GM21515 (cell line): ENCODE measurements around the gene RAB7B.
"Not testable (repeated sequence)": the region's sequence is repeated elsewhere in the genome, so short reads cannot be mapped to it uniquely, and the experiment has no call there.

ENCODE experiments used
- ATAC-seq: cut with Tn5 transposase; IDR thresholded peaks from one replicate; pipeline ENCODE4 v1.9.1; 2021; ENCODE audit not compliant: unreplicated experiment

Gene RAB7B, protein sequence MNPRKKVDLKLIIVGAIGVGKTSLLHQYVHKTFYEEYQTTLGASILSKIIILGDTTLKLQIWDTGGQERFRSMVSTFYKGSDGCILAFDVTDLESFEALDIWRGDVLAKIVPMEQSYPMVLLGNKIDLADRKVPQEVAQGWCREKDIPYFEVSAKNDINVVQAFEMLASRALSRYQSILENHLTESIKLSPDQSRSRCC

GRCh38 chr1:206002871-206003801, at the start of gene RAB7B:
TSS of gene RAB7B (minus strand) at chr1:206003395. CDS start at chr1:205994135, 9,260 bp downstream.
- no peak for ATAC-seq

DNA sequence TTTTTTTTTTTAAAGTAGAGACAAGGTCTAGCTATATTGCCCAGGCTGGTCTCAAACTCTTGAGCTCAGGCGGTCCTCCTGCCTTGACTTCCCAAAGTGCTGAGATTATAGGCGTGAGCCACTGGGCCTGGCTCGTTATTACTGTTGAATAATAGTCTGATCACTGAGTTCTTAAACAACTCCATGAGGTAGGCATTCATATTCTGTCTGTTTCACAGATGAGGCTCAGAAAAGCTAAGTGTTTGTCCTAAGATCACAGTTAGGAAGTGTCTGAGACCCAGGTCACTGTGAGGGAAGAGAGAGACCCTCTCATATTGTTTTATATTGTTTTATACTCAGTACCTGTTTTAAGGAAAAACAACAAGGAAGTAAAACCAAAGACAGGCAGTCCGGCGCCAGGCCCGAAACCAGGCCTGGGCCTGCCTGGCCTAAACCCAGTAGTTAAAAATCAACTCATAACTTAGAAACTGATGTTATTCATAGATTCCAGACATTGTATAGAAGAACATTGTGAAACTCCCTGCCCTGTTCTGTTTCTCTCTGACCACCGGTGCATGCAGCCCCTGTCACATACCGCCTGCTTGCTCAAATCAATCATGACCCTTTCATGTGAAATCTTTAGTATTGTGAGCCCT, 49.2 kb upstream of the RAB7B start:
- not testable (repeated sequence) for ATAC-seq

DNA sequence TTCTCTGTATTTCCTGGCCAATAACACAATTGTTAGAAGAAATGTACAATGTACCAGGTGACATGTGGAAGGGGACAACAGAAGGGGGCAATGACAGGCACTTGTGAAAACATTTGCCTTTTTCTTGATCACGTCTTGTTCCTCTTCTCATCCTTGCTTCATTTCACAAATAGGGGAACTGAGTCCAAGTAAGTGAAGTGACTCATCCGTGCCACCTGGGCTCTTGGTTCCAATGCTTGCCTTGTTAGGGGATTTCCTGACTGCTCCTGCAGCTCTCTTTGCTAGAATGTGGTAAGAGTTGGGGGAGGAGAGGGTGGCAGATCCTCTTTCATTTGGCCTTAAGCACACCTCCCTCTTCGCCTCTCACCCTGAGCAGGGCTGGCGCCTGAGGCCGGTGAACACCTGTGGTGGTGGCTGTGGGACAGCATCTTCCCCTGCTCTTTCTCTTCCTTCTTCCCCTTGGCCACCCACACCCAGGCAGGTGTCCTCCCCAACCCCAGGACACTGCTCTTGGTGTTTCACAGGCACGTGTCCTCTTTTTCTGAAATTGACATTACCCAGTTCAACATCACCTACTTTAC, 47.5 kb upstream of the RAB7B start:
- ATAC-seq = peak; percentile 82

DNA sequence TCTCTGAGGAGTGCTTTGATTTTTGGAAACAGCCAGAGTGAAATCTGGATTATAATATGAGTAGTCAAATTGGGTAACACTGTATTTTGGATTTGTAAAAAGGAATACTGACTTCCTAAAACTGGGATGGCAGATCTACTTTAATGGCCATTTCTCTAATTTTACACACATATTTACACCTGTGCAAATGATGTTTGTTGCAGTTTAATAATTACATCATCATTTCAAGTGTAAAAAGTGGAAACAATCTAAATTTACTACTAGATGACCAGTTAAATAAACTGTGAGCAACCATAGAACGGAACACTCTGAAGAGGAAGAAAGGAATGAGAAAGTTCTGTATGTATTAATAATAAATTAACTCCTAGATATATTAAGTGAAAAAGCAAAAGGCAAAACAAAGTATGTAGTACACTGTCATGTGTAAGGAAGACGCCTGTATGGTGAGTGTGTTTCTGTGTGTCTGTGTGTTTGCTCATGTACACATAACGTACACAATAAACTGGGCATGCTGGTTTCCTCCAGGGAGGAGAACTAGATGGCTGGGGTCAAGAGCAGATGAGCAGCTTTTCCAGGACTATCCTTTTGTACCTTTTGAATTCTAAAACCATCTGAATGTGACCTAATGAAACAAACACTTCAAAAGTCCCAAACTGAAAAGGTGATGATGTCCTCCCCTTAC, 46.9 kb upstream of the RAB7B start:
- no peak for ATAC-seq

GRCh38 chr1:206049293-206049692, 46.1 kb upstream of the RAB7B start:
- ATAC-seq = peak; percentile 38

DNA sequence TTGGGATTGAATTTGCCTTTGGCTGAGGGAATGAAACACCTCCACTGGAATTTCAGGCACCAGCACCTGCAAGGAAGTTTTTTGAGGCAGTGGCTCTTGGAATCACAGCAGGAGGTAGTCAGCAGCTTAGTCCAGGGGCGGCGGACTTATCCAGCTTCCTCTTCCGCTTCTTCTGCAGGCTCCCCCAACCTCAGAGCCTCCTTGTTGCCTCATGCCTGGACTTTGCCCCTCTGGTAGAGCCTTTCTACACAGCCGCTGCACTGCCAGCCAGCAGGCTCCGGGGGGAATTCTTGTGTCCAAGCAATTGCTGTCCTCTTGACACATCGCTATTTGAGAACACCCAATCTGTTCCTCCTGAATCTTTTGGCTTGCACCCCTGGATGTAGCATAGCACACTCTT, 45.4 kb upstream of the RAB7B start:
- no peak for ATAC-seq

GRCh38 chr1:206047271-206047670, 44.1 kb upstream of the RAB7B start:
- ATAC-seq = no peak

- no peak for ATAC-seq
These were observed 38.4 kb upstream of the RAB7B start for GRCh38 chr1:206041640-206042039.

DNA sequence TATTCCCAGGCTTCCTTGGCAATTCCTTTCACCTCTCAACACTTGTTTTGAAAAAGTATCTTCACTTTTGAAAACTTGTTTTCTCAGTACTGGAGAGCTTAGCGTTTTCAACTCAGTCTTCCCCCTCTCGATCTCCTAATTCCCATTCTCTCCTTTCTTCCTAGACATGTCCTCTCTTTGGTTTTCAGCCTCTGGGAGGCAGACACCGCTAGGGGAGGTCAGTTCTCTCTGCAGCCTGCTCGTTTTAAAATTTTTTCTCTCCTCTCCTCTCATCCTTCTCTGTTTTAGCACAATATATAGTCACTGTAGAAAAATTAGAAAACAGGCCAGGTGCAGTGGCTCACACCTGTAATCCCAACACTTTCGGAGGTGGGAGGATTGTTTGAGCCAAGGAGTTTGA, 37.1 kb upstream of the RAB7B start:
- no peak for ATAC-seq

DNA sequence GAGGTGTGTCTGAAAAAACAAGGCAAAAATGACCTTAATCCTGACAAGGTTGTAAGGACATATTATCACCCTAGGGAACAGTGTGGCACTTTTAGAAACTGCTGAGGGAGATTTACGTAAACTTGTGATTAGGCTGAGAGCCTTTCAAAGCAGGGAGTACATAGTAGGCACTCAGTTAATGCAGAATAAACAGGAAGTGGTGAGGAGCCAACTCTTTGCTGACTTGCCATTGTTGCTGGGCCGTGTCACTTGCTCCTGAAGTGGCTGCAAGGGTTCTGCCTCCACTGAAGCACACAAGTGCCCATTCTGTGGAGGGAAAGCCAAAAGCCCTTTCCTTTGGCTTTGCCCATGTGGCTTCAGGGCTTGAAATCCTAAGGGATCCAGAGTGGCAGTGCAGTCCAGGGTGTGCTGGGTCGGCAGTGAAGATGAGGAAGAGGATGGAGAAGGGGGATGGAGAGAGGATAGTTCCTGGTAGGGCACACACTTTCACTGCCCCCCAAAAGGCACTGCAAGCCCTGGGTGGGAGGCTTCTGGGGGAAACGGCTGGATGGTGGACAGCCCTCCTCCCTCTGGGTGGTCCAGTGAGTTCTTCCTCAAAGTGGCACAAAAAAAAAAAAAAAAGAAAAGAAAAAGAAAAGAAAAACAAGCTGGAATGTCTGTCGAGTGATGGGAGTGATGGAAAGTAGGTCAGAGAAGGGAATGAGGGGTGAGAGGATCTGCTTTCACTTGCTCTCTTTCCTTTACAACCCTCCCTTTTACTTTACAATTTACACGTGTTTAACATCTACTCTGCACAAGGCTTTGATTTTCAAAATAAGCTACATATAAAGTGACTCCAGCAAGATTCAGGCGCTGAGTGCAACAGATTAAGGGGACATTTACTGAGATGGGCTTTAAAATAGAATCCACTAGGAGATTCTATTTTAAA, 36.1 kb upstream of the RAB7B start:
- ATAC-seq = no peak

- ATAC-seq = no peak
These were observed 34.4 kb upstream of the RAB7B start for GRCh38 chr1:206037581-206037980.

GRCh38 chr1:206036663-206037455, 33.7 kb upstream of the RAB7B start:
- no peak for ATAC-seq

DNA sequence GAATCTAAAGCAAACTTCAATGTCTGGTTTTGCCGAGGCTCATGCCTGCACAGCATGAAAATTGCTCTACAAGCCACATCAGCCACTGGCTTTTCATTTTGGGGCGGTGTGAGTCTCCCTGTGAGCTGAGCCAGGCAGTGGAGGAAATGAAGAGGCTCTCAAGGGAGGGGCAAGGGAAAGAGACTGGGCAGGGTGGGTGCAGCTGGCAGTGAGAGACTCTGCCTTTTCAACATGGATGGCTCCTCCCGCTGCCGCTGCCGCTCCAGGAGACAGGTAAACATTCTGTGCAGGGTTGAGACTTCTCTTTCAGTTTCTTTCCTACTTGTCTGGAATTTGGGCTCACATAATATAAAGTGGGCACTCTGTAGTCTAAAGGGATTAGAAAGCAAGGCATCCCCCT, 31.8 kb upstream of the RAB7B start:
- no peak for ATAC-seq

DNA sequence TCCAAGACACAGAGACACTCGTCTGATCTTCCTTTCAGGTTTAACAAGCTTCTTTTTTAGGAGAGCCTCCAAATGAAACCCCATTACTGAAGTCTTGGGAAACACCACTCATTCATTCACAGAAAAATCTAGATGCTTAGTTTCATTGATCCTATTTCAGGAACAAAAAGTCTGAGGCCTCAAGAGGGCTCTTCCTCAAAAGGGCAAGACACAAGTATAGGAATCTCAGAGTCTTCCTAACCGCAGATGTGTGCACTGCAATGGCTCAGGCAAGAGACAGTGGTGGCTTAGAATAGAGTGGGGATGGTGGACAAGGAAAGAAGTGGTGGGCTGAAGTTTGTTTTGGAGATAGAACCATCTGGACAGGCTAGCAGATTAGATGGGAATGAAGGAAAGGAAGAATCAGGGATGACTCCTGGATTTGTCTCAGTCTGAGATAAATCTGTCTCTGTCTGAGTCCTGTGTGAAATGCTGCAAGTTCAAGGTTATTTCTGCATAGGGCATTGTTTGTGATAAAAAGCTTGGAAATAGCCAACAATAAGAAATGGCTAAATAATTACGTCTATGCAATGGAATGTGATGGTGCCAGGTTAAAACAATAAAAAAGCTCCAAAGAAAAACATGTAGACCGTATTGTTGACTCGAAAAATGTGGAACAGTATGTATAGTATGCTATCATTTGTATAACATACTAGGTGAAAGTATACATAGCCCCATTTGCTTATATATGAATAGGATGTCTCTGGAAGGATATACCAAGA, 29.4 kb upstream of the RAB7B start:
- no peak for ATAC-seq

DNA sequence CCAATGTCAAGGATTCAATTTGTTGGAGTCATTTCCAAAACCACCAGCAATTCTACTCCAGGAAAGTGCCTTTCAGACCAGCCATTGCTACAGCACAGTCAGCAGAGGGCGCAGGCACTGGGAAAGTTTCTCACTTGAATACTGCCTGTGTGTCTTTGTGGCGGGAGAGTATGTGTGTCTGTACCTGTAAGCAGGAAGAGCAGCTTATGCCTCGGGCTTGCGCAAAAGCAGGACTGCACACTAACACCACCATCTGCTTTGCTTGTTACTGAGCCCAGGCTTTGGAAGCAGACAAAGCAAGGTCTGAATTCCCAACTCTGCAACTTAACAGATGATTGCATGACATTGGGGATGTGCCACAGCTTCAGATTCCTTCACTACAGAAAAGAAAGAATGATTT, 27.5 kb upstream of the RAB7B start:
- ATAC-seq = peak; percentile 84

DNA sequence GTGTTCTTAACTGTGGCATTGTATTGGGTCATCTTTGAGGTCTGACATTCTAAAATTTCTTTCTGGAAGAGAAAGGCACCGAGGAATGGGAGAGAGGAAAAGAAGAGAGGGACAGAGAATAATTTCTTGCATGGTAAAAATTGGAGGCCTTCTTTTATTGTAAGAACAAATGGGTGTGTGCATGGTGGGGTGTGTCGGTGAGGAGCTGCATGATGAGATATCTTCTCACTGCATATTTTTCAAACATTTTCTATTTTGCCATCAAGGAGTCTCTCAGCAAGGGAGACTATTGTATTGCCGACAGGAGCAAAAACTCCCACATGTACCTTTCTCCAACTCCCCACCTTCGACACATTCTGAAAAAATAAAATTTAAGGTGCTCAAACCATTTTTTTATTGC, 27.0 kb upstream of the RAB7B start:
- ATAC-seq = no peak

GRCh38 chr1:206029484-206029883, 26.3 kb upstream of the RAB7B start:
- no peak for ATAC-seq

DNA sequence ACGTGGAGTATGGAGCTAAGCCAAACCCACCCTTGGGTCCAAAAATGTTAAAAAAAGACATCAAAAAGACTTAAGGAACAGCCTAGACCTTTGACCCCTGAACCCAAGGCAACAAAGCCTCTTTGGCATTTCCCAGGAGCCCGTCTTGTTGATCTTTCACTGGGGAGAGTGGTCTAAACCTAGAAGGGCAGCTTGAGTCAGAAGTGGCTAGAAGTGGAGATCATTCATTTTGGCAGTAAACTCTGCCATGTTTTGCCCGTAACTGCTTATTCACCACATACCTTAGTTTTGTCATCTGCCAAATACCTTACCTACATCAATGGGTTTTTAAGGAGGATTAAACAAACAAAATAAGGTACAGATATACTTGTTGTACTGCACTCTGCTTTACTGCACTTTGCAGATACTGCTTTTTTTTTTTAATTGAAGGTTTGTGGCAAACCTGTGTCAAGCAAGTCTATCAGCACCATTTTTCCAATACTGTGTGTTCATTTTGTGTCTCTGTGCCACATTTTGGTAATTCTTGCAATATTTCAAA, 22.2 kb upstream of the RAB7B start:
- no peak for ATAC-seq
